Smooth muscle cell (in vitro differentiated cells): ENCODE results near the gene JAZF1. TPM values are rescaled to one million over a fixed set of nuclear protein-coding genes. Genes with fewer than 3 reads are reported as not detected.
A peak's percentile ranks its signal among the peaks of the same experiment; 100 is the strongest.

Experiments used
- DNase-seq: peaks from one replicate; lab custom pipeline; 2025; ENCODE audit not compliant: unreplicated experiment; lab: John Stamatoyannopoulos, UW
- H2AFZ ChIP-seq: fragments of 200-600 bp; sonication (generic); 2 replicates; pipeline ENCODE4 v1.6.0; 2016; ENCODE audit warnings: antibody characterized with exemption, low read depth, mild to moderate bottlenecking
- H3F3A ChIP-seq: fragments of 200-600 bp; sonication (generic); 2 replicates; pipeline ENCODE4 v1.6.0; 2017; ENCODE audit warnings: antibody characterized with exemption, low read depth
- H3K27ac ChIP-seq: fragments of 200-600 bp; sonication (generic); 2 replicates; pipeline ENCODE4 v1.5.1; 2016; ENCODE audit warnings: low read depth, mild to moderate bottlenecking
- H3K27me3 ChIP-seq: fragments of 200-600 bp; sonication (generic); 2 replicates; pipeline ENCODE4 v1.6.1; 2016; ENCODE audit warnings: low read depth, mild to moderate bottlenecking
- H3K36me3 ChIP-seq: fragments of 200-600 bp; sonication (generic); 2 replicates; pipeline ENCODE4 v1.5.1; 2016; ENCODE audit warnings: low read depth
- H3K4me1 ChIP-seq: fragments of 200-600 bp; sonication (generic); 2 replicates; pipeline ENCODE4 v1.5.1; 2016; ENCODE audit warnings: low read depth
- H3K4me2 ChIP-seq: fragments of 200-600 bp; sonication (generic); 2 replicates; pipeline ENCODE4 v1.6.0; 2016; ENCODE audit warnings: mild to moderate bottlenecking
- H3K4me3 ChIP-seq: fragments of 200-600 bp; sonication (generic); 2 replicates; pipeline ENCODE4 v1.5.1; 2016; ENCODE audit warnings: mild to moderate bottlenecking
- H3K79me2 ChIP-seq: fragments of 200-600 bp; sonication (generic); 2 replicates; pipeline ENCODE4 v1.6.0; 2016; ENCODE audit warnings: low read depth, mild to moderate bottlenecking
- H3K9ac ChIP-seq: fragments of 200-600 bp; sonication (generic); 2 replicates; pipeline ENCODE4 v1.6.0; 2016; ENCODE audit warnings: low read depth
- H3K9me3 ChIP-seq: fragments of 200-600 bp; sonication (generic); replicated peaks from 2 replicates; pipeline ENCODE4 v1.5.1; 2016; ENCODE audit warnings: low read depth
- H4K20me1 ChIP-seq: fragments of 200-600 bp; sonication (generic); 2 replicates; pipeline ENCODE4 v1.6.0; 2016; ENCODE audit warnings: low read depth
- WGBS: methylation state at CpG from one replicate; pipeline ENCODE4 v1.1.7; 2016; ENCODE audit warnings: low lambda C conversion rate; 5-methylcytosine and 5-hydroxymethylcytosine counted together
- polyA plus RNA-seq: library from polyadenylated mRNA; unstranded; fragments of >200 nt; fragmentation: Nextera tagmentation; extraction: Ambion mirVana; gene quantifications from 2 replicates; pipeline ENCODE4 v1.2.1, GENCODE V29; 2016
- total RNA-seq: library from RNA; depleted of rRNA; stranded (reverse); fragments of >200 nt; gene quantifications from 2 replicates; pipeline ENCODE4 v1.2.3, GENCODE V29; 2014
- TF ChIP-seq, protein P1 (sequence below): fragments of 200-600 bp; sonication (generic); IDR thresholded peaks from 2 replicates; pipeline ENCODE4 v1.5.1; 2017; ENCODE audit warnings: borderline replicate concordance, mild to moderate bottlenecking, antibody characterized with exemption; ENCODE audit not compliant: insufficient read depth, poor library complexity, severe bottlenecking

Gene JAZF1
- total and polyA plus RNA-seq, 2 experiments from 2014 or later, result 17.4 to 18.0 TPM

GRCh38 chr7:28081016-28081415, 99.6 kb downstream of the JAZF1 start:
- H3K36me3 ChIP-seq, result no peaks in the 10 kb centered on the region
- H2AFZ ChIP-seq, result no peak overlapping the region
- no peak overlapping the region for H3K9ac ChIP-seq
- peak overlapping the region; percentile 18 for H3K4me2 ChIP-seq
- no peaks in the 10 kb centered on the region for H3K27me3 ChIP-seq
- H3K9me3 ChIP-seq, result no peaks in the 10 kb centered on the region
- peaks cover 8% of the 10 kb centered on the region for H3K4me1 ChIP-seq
- WGBS, result 38% methylated on average over 5 of the region's 5 CpGs
- no peak for DNase-seq
- H4K20me1 ChIP-seq, result peaks cover 6% of the 10 kb centered on the region
- TF ChIP-seq, protein P1, sequence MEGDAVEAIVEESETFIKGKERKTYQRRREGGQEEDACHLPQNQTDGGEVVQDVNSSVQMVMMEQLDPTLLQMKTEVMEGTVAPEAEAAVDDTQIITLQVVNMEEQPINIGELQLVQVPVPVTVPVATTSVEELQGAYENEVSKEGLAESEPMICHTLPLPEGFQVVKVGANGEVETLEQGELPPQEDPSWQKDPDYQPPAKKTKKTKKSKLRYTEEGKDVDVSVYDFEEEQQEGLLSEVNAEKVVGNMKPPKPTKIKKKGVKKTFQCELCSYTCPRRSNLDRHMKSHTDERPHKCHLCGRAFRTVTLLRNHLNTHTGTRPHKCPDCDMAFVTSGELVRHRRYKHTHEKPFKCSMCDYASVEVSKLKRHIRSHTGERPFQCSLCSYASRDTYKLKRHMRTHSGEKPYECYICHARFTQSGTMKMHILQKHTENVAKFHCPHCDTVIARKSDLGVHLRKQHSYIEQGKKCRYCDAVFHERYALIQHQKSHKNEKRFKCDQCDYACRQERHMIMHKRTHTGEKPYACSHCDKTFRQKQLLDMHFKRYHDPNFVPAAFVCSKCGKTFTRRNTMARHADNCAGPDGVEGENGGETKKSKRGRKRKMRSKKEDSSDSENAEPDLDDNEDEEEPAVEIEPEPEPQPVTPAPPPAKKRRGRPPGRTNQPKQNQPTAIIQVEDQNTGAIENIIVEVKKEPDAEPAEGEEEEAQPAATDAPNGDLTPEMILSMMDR, result no peak
- no peak overlapping the region for H3K27ac ChIP-seq
- no peak overlapping the region for H3K4me3 ChIP-seq
- H3F3A ChIP-seq, result peaks cover 5% of the 10 kb centered on the region
- H3K79me2 ChIP-seq, result peaks cover 10% of the 10 kb centered on the region

GRCh38 chr7:28078036-28078901, 102.3 kb downstream of the JAZF1 start:
- H3F3A ChIP-seq, result peaks cover 5% of the 10 kb centered on the region
- TF ChIP-seq, protein P1, result peak; percentile 95
- H3K27ac ChIP-seq, result no peak overlapping the region
- peaks cover 6% of the 10 kb centered on the region for H4K20me1 ChIP-seq
- H3K9ac ChIP-seq, result no peak overlapping the region
- H3K4me1 ChIP-seq, result peaks cover 8% of the 10 kb centered on the region
- no peaks in the 10 kb centered on the region for H3K9me3 ChIP-seq
- WGBS, result 37% methylated on average over 7 of the region's 7 CpGs
- H2AFZ ChIP-seq, result no peak overlapping the region
- H3K27me3 ChIP-seq, result no peaks in the 10 kb centered on the region
- peaks cover 28% of the 10 kb centered on the region for H3K79me2 ChIP-seq
- H3K36me3 ChIP-seq, result no peaks in the 10 kb centered on the region
- DNase-seq, result no peak
- no peak overlapping the region for H3K4me3 ChIP-seq
- H3K4me2 ChIP-seq, result peak overlapping the region; percentile 82

GRCh38 chr7:28077616-28078015, 103.0 kb downstream of the JAZF1 start:
- Histone ChIP-seq H3K4me3 (no peak overlapping the region), H3K79me2 (peaks cover 32% of the 10 kb centered on the region), H3K9ac (no peak overlapping the region), H3K36me3 (no peaks in the 10 kb centered on the region), H4K20me1 (peaks cover 6% of the 10 kb centered on the region), H3K27me3 (no peaks in the 10 kb centered on the region), H3K4me2 (peak overlapping the region; percentile 82), H3K4me1 (peaks cover 8% of the 10 kb centered on the region), H2AFZ (no peak overlapping the region), H3K27ac (peak overlapping the region; percentile 60), H3K9me3 (no peaks in the 10 kb centered on the region), H3F3A (peaks cover 5% of the 10 kb centered on the region)
- TF ChIP-seq, protein P1, result no peak
- no peak for DNase-seq
- 40% methylated on average over 2 of the region's 2 CpGs for WGBS
